ENCODE results near the gene PPFIA1.

GRCh38 chr11:70299636-70300035 is 29.1 kb downstream of the PPFIA1 start:
- no peak for TF ChIP-seq CTCF (IDR thresholded peaks at IDR 0.05; ENCODE audit: insufficient read depth, low read length, poor library complexity, severe bottlenecking)
- TF ChIP-seq EZH2phosphoT487 (conservative IDR thresholded peaks at IDR 0.05; ENCODE audit: low read length), result no peak
